K562 (cell line): ENCODE data around the gene CCDC85B. TPM values are rescaled to one million over a fixed set of nuclear protein-coding genes. Genes with fewer than 3 reads are reported as not detected.
A peak's percentile ranks its signal among the peaks of the same experiment; 100 is the strongest.

Experiments
- ARID3B ChIP-seq: fragments of 250-450 bp; sonication (Bioruptor Pico); IDR thresholded peaks from 2 replicates; pipeline ENCODE4 v1.4.0; 2020; ENCODE audit warnings: borderline replicate concordance
- BCOR ChIP-seq: fragments of 450-650 bp; IDR thresholded peaks from 2 replicates; pipeline ENCODE4 v1.6.1; 2016
- CBX3 ChIP-seq, 2 experiments: IDR thresholded peaks; 1 replicate in 1 of 2; 2 replicates in 1 of 2; pipeline ENCODE4 v1.6.1; 2012; ENCODE audit warnings: inconsistent platforms in 2 of 2, low read length in 2 of 2, borderline replicate concordance in 1 of 2, control low read depth in 1 of 2
- CBX5 ChIP-seq: IDR thresholded peaks from 2 replicates; pipeline ENCODE4 v1.6.1; 2014; ENCODE audit warnings: low read depth, borderline replicate concordance
- CTCF ChIP-seq, 3 experiments: IDR thresholded peaks in 2 of 3; conservative IDR thresholded peaks in 1 of 3; 2 replicates each; pipeline ENCODE4 v1.5.1; 2011 to 2012; ENCODE audit warnings: low read length in 3 of 3, mild to moderate bottlenecking in 3 of 3, control low read depth in 2 of 3, improper control_type of control experiment in 1 of 3, inconsistent platforms in 1 of 3, low read depth in 1 of 3, mixed read lengths in 1 of 3, moderate library complexity in 1 of 3; ENCODE audit not compliant: insufficient read depth in 2 of 3
- HDAC8 ChIP-seq: fragments of 450-650 bp; IDR thresholded peaks from 2 replicates; pipeline ENCODE4 v1.6.1; 2016; ENCODE audit warnings: mild to moderate bottlenecking, missing genetic modification characterization, moderate library complexity, missing compliant biosample characterization
- MAZ ChIP-seq, 2 experiments: fragments of 450-650 bp in 1 of 2; sonication (generic) in 1 of 2; formaldehyde crosslinking; IDR thresholded peaks in 1 of 2; conservative IDR thresholded peaks in 1 of 2; 2 replicates each; pipeline versions ENCODE4 v1.4.0 to v1.5.0; 2020; ENCODE audit warnings: mild to moderate bottlenecking in 1 of 2, missing genetic modification reagents in 1 of 2
- MYBL2 ChIP-seq, 2 experiments: fragments of 450-650 bp in 1 of 2; sonication (generic) in 1 of 2; formaldehyde crosslinking in 1 of 2; IDR thresholded peaks; 2 replicates each; pipeline versions ENCODE4 v1.6.1 to v1.8.1; 2017 to 2022; ENCODE audit warnings: borderline replicate concordance in 1 of 2, inconsistent platforms in 1 of 2, low read depth in 1 of 2, mild to moderate bottlenecking in 1 of 2, missing genetic modification reagents in 1 of 2, moderate library complexity in 1 of 2
- RAD21 ChIP-seq, 2 experiments: fragments of 250-450 bp in 1 of 2; fragments of 450-650 bp in 1 of 2; sonication (Bioruptor Pico) in 1 of 2; formaldehyde crosslinking in 1 of 2; IDR thresholded peaks in 1 of 2; conservative IDR thresholded peaks in 1 of 2; 2 replicates each; pipeline versions ENCODE4 v1.4.0 to v1.8.0; 2020 to 2022; ENCODE audit warnings: mild to moderate bottlenecking in 2 of 2, moderate library complexity in 1 of 2
- SMAD2 ChIP-seq: fragments of 150-350 bp; IDR thresholded peaks from 2 replicates; pipeline ENCODE4 v1.6.1; 2014; ENCODE audit warnings: low read depth, mild to moderate bottlenecking, low read length
- SRSF3 ChIP-seq: fragments of 200-400 bp; formaldehyde crosslinking; IDR thresholded peaks from 2 replicates; pipeline ENCODE4 v1.6.1; 2016; ENCODE audit warnings: mild to moderate bottlenecking, low read length, moderate library complexity; ENCODE audit not compliant: insufficient read depth
- STAG1 ChIP-seq: sonication (generic); formaldehyde crosslinking; IDR thresholded peaks from 2 replicates; pipeline ENCODE4 v1.5.0; 2020; ENCODE audit warnings: missing genetic modification reagents, borderline replicate concordance
- TBP ChIP-seq: optimal IDR thresholded peaks from 2 replicates; pipeline ENCODE3; 2011; ENCODE audit warnings: low read depth, low read length, improper control_type of control experiment
- TRIM28 ChIP-seq: fragments of 450-650 bp; IDR thresholded peaks from 2 replicates; pipeline ENCODE4 v1.6.1; 2017
- XRCC4 ChIP-seq: IDR thresholded peaks from one replicate; pipeline ENCODE4 v1.6.1; 2011; ENCODE audit not compliant: insufficient read depth, insufficient read length; ENCODE audit errors: extremely low read depth
- XRCC5 ChIP-seq: fragments of 200-400 bp; formaldehyde crosslinking; IDR thresholded peaks from 2 replicates; pipeline ENCODE4 v1.6.1; 2017; ENCODE audit warnings: low read depth, mild to moderate bottlenecking, low read length
- YY1 ChIP-seq, 3 experiments: IDR thresholded peaks; 2 replicates each; pipeline ENCODE4 v1.6.1; 2011; ENCODE audit warnings: low read length in 2 of 3, mild to moderate bottlenecking in 2 of 3, moderate library complexity in 2 of 3, borderline replicate concordance in 1 of 3, control low read depth in 1 of 3, low read depth in 1 of 3; ENCODE audit not compliant: insufficient read depth in 3 of 3, insufficient replicate concordance in 2 of 3, control insufficient read depth in 1 of 3, insufficient read length in 1 of 3; ENCODE audit errors: extremely low read depth in 1 of 3
- ZBTB12 ChIP-seq: fragments of 250-450 bp; sonication (Bioruptor Pico); IDR thresholded peaks from 2 replicates; pipeline ENCODE4 v1.4.0; 2020
- ZC3H11A ChIP-seq: IDR thresholded peaks from 2 replicates; pipeline ENCODE4 v1.6.1; 2012; ENCODE audit warnings: low read depth, low read length, improper control_type of control experiment
- ZNF174 ChIP-seq: fragments of 250-450 bp; sonication (Bioruptor Pico); IDR thresholded peaks from 2 replicates; pipeline ENCODE4 v1.4.0; 2020; ENCODE audit warnings: mild to moderate bottlenecking
- ZNF232 ChIP-seq: sonication (generic); formaldehyde crosslinking; IDR thresholded peaks from 2 replicates; pipeline ENCODE4 v1.8.0; 2022; ENCODE audit warnings: mild to moderate bottlenecking, missing genetic modification reagents
- ZNF655 ChIP-seq: fragments of 250-450 bp; sonication (Bioruptor Pico); IDR thresholded peaks from 2 replicates; pipeline ENCODE4 v1.5.0; 2021
- polyA plus RNA-seq, 8 experiments: library from polyadenylated mRNA; depleted of rRNA in 4 of 8; stranded (reverse) in 5 of 8; unstranded in 3 of 8; fragments of >200 nt; fragmentation: Nextera tagmentation in 2 of 8; fragmentation: Illumina TruSeq in 1 of 8; extraction: Ambion mirVana in 2 of 8; extraction: Trizol in 1 of 8; gene quantifications; 2 replicates each; pipeline versions ENCODE4 v1.2.1 to v1.2.3, GENCODE V29; 2011 to 2014; ENCODE audit warnings: inconsistent platforms in 1 of 8, missing spikeins in 1 of 8
- total RNA-seq, 7 experiments: library from RNA; depleted of rRNA in 6 of 7; stranded (reverse); fragments of >200 nt in 6 of 7; fragmentation: Illumina TruSeq in 2 of 7; extraction: Trizol in 2 of 7; gene quantifications; 2 replicates each; pipeline versions ENCODE4 v1.2.1 to v1.2.3, GENCODE V29; 2011 to 2021; ENCODE audit warnings: low replicate concordance in 1 of 7

CCDC85B gene
- total and polyA plus RNA-seq, 9 of the 15 experiments (the other 6 are each of a cell fraction or from before 2014, with no cell fraction given), result 0.14 to 138 (median 6.2) TPM

GRCh38 chr11:65851083-65851579 is 39.3 kb upstream of the CCDC85B start (continued):
- TF ChIP-seq ZBTB12 (CRISPR knock-in tag) (no peak), ZNF232 (CRISPR knock-in tag) (no peak), CBX5 (peak; percentile 57; the same call in 1 of the 2 replicates), BCOR (no peak), XRCC4 (no peak), TBP (no peak), HDAC8 (tag) (no peak), MYBL2 (IDR thresholded peaks at IDR 0.05; ENCODE audit: low read depth) (no peak), MYBL2 (CRISPR knock-in tag; IDR thresholded peaks at IDR 0.05; ENCODE audit: borderline replicate concordance) (no peak), YY1 (IDR thresholded peaks at IDR 0.05; ENCODE audit: borderline replicate concordance in 1 of 3, control insufficient read depth in 1 of 3, extremely low read depth in 1 of 3, insufficient read depth in 3 of 3, insufficient read length in 1 of 3, insufficient replicate concordance in 2 of 3, low read depth in 1 of 3, low read length in 2 of 3) (no peak), STAG1 (CRISPR knock-in tag) (no peak), MAZ (CRISPR knock-in tag; conservative IDR thresholded peaks at IDR 0.05 in 1 of 2, IDR thresholded peaks at IDR 0.05 in 1 of 2) (peak in 1 of 2 experiments; percentile 40; a peak in 1 of 4 replicates), XRCC5 (no peak), ZC3H11A (no peak), SRSF3 (no peak), ZNF174 (no peak), SMAD2 (no peak), RAD21 (CRISPR knock-in tag; conservative IDR thresholded peaks at IDR 0.05 in 1 of 2, IDR thresholded peaks at IDR 0.05 in 1 of 2) (peak in 1 of 2 experiments; percentile 19; a peak in 1 of 4 replicates), CBX3 (IDR thresholded peaks at IDR 0.05; ENCODE audit: borderline replicate concordance in 1 of 2, low read length in 2 of 2) (peak in 1 of 2 experiments; percentile 92; a peak in 2 of 3 replicates), TRIM28 (peak; percentile 86), ARID3B (CRISPR knock-in tag) (no peak), CTCF (IDR thresholded peaks at IDR 0.05 in 2 of 3, conservative IDR thresholded peaks at IDR 0.05 in 1 of 3; ENCODE audit: insufficient read depth in 2 of 3, low read depth in 1 of 3, low read length in 3 of 3) (peak; percentile 50 to 83 (median 54)), ZNF655 (CRISPR knock-in tag) (no peak)
